PFSK-1 (cell line): Measurements from ENCODE around the gene OR4Q2. TPM values are rescaled to one million over a fixed set of nuclear protein-coding genes. Genes with fewer than 3 reads are reported as not detected.

Experiments
- FOXP2 ChIP-seq: optimal IDR thresholded peaks from 2 replicates; pipeline ENCODE3; 2011; ENCODE audit warnings: borderline replicate concordance, control low read depth, inconsistent platforms; ENCODE audit not compliant: insufficient read depth; ENCODE audit errors: extremely low read length, extremely low read depth
- POLR2AphosphoS5 ChIP-seq: IDR thresholded peaks from 2 replicates; pipeline ENCODE4 v1.6.1; 2012; ENCODE audit warnings: low read depth, mild to moderate bottlenecking, control low read depth, low read length, moderate library complexity
- REST ChIP-seq, 2 experiments: IDR thresholded peaks; 2 replicates each; pipeline versions ENCODE4 v1.6.1 to v1.8.0; 2011 to 2012; ENCODE audit warnings: low read depth in 2 of 2, low read length in 2 of 2, control low read depth in 1 of 2, inconsistent platforms in 1 of 2, mild to moderate bottlenecking in 1 of 2, moderate library complexity in 1 of 2; ENCODE audit not compliant: insufficient read depth in 1 of 2
- SIN3A ChIP-seq: IDR thresholded peaks from 2 replicates; pipeline ENCODE4 v1.6.1; 2012; ENCODE audit warnings: mild to moderate bottlenecking, low read length, moderate library complexity, borderline replicate concordance; ENCODE audit not compliant: insufficient read depth
- TAF1 ChIP-seq: IDR thresholded peaks from 2 replicates; pipeline ENCODE4 v1.6.1; 2012; ENCODE audit warnings: low read length, control low read depth, borderline replicate concordance; ENCODE audit not compliant: insufficient read depth
- polyA plus RNA-seq: library from polyadenylated mRNA; unstranded; fragments of >200 nt; gene quantifications from one replicate; pipeline ENCODE4 v1.2.1, GENCODE V29; 2012; ENCODE audit warnings: low read depth, missing spikeins; ENCODE audit not compliant: insufficient read length

Gene OR4Q2
- not detected for polyA plus RNA-seq

GRCh38 chr14:20001863-20002262, at the start of gene OR4Q2:
Gene OR4Q2, plus strand, starts transcription at chr14:20002163.
- TF ChIP-seq FOXP2, result no peak
- TF ChIP-seq SIN3A, result no peak
- TF ChIP-seq POLR2AphosphoS5, result no peak
- TF ChIP-seq REST (IDR thresholded peaks at IDR 0.05; ENCODE audit: insufficient read depth in 1 of 2, low read depth in 2 of 2, low read length in 2 of 2), result no peak
- no peak for TF ChIP-seq TAF1

GRCh38 chr14:19974844-19975243, 27.1 kb upstream of the OR4Q2 start:
- no peak for TF ChIP-seq POLR2AphosphoS5
- no peak for TF ChIP-seq REST (IDR thresholded peaks at IDR 0.05; ENCODE audit: insufficient read depth in 1 of 2, low read depth in 2 of 2, low read length in 2 of 2)
- no peak for TF ChIP-seq FOXP2
- no peak for TF ChIP-seq TAF1
- no peak for TF ChIP-seq SIN3A

- no peak for TF ChIP-seq TAF1
- no peak for TF ChIP-seq POLR2AphosphoS5
- no peak for TF ChIP-seq FOXP2
- no peak for TF ChIP-seq SIN3A
- TF ChIP-seq REST (IDR thresholded peaks at IDR 0.05; ENCODE audit: insufficient read depth in 1 of 2, low read depth in 2 of 2, low read length in 2 of 2), result no peak
Measured at GRCh38 chr14:19975291-19975690, 26.7 kb upstream of the OR4Q2 start, which contains the start of gene OR4K15. Gene OR4K15, plus strand, starts transcription at chr14:19975591. Its CDS starts 0 bp downstream, at chr14:19975591.

GRCh38 chr14:19993438-19993837, 8.5 kb upstream of the OR4Q2 start:
- TF ChIP-seq TAF1 (no peak), FOXP2 (no peak), SIN3A (no peak), REST (IDR thresholded peaks at IDR 0.05; ENCODE audit: insufficient read depth in 1 of 2, low read depth in 2 of 2, low read length in 2 of 2) (no peak), POLR2AphosphoS5 (no peak)

- TF ChIP-seq FOXP2, result no peak
- TF ChIP-seq POLR2AphosphoS5, result no peak
- TF ChIP-seq REST (IDR thresholded peaks at IDR 0.05; ENCODE audit: insufficient read depth in 1 of 2, low read depth in 2 of 2, low read length in 2 of 2), result no peak
- no peak for TF ChIP-seq TAF1
- no peak for TF ChIP-seq SIN3A
Measured at GRCh38 chr14:20002319-20002718, 356 bp downstream of the OR4Q2 start.
